Panc1 (cell line): ENCODE measurements around the gene SMIM24. TPM values are rescaled to one million over a fixed set of nuclear protein-coding genes. Genes with fewer than 3 reads are reported as not detected.

ENCODE experiments used
- ATAC-seq: fragments of 200-7000 bp; cut with Tn5 transposase; 2 replicates; pipeline ENCODE4 v1.9.1; 2020; ENCODE audit warnings: mild to moderate bottlenecking, moderate library complexity
- BruUV-seq: library from RNA; stranded (reverse); fragments of 400-500 nt; replicated peaks from 2 replicates; lab custom pipeline; 2021; lab: Mats Ljungman, UMichigan
- CTCF ChIA-PET: fragments of 300-600 bp; sonication (Branson Sonifier 250); formaldehyde crosslinking; loops from one replicate; lab custom pipeline; 2022; ENCODE audit warnings: antibody characterized with exemption; lab: Charles Lee
- POLR2A ChIA-PET: fragments of 300-600 bp; sonication (Branson Sonifier 250); formaldehyde crosslinking; loops from one replicate; lab custom pipeline; 2022; ENCODE audit warnings: antibody characterized with exemption; lab: Charles Lee
- DNase-seq: peaks from one replicate; pipeline ENCODE4 v3.0.0-alpha.2; 2010; ENCODE audit warnings: low read depth, low spot score
- H3K27ac ChIP-seq: 2 replicates; pipeline ENCODE4 v1.5.1; 2011; ENCODE audit warnings: mild to moderate bottlenecking, low read length, inconsistent platforms
- H3K27me3 ChIP-seq: fragments of 200-500 bp; sonication (Bioruptor generic); 2 replicates; pipeline ENCODE4 v1.6.0; 2014; ENCODE audit warnings: low read length, inconsistent platforms; ENCODE audit not compliant: control insufficient read depth, insufficient read depth
- H3K36me3 ChIP-seq: fragments of 200-500 bp; sonication (Bioruptor generic); 2 replicates; pipeline ENCODE4 v1.5.1; 2014; ENCODE audit warnings: inconsistent platforms, mild to moderate bottlenecking, low read length, moderate library complexity; ENCODE audit not compliant: control insufficient read depth, insufficient read depth
- H3K4me1 ChIP-seq: 2 replicates; pipeline ENCODE4 v1.5.1; 2011; ENCODE audit warnings: inconsistent platforms, mild to moderate bottlenecking, low read length, moderate library complexity; ENCODE audit not compliant: control insufficient read depth, insufficient read depth
- H3K4me3 ChIP-seq, 2 experiments: 2 replicates each; pipeline ENCODE4 v1.5.1; 2011 to 2012; ENCODE audit warnings: low read depth in 2 of 2, low read length in 2 of 2, mild to moderate bottlenecking in 2 of 2, inconsistent platforms in 1 of 2, moderate library complexity in 1 of 2
- H3K9me3 ChIP-seq: fragments of 200-500 bp; sonication (Bioruptor generic); 2 replicates; pipeline ENCODE4 v1.5.1; 2014; ENCODE audit warnings: low read depth, mild to moderate bottlenecking, inconsistent platforms, low read length, moderate library complexity; ENCODE audit not compliant: control insufficient read depth, insufficient read depth
- CTCF ChIP-seq: fragments of 450-650 bp; IDR thresholded peaks from 2 replicates; pipeline ENCODE4 v1.5.1; 2017; ENCODE audit warnings: mild to moderate bottlenecking
- POLR2AphosphoS5 ChIP-seq: IDR thresholded peaks from 2 replicates; pipeline ENCODE4 v1.6.1; 2012; ENCODE audit warnings: mild to moderate bottlenecking, low read depth, low read length, moderate library complexity
- REST ChIP-seq, 2 experiments: IDR thresholded peaks; 2 replicates each; pipeline ENCODE4 v1.6.1; 2011 to 2012; ENCODE audit warnings: low read depth in 2 of 2, control low read depth in 1 of 2, low read length in 1 of 2, mild to moderate bottlenecking in 1 of 2, moderate library complexity in 1 of 2; ENCODE audit not compliant: insufficient read depth in 1 of 2
- SIN3A ChIP-seq: IDR thresholded peaks from 2 replicates; pipeline ENCODE4 v1.6.1; 2012; ENCODE audit warnings: low read depth, mild to moderate bottlenecking, low read length, moderate library complexity, borderline replicate concordance; ENCODE audit not compliant: insufficient read depth
- TCF7L2 ChIP-seq: IDR thresholded peaks from 2 replicates; pipeline ENCODE4 v1.6.1; 2011; ENCODE audit warnings: mild to moderate bottlenecking, low read depth, low read length, inconsistent platforms
- in situ Hi-C: cut with HindIII; loops from 2 replicates; pipeline ENCODE4 v1.10.0; 2016; ENCODE audit warnings: low sequenced_read_pairs, low pct_unique_long_range_greater_than_20kb
- intact Hi-C: fragments of 100-400 bp; cut with micrococcal nuclease; formaldehyde crosslinking; loops from one replicate; pipeline ENCODE4 v1.10.0; 2022; ENCODE audit not compliant: unreplicated experiment
- total RNA-seq: library from RNA; stranded (reverse); gene quantifications from one replicate; pipeline ENCODE4 v1.2.1, GENCODE V29; 2021; ENCODE audit not compliant: unreplicated experiment

Gene SMIM24
- total RNA-seq, 1 experiment from 2014 or later: 0.28 TPM

GRCh38 chr19:3442487-3443071 lies 37.7 kb downstream of the SMIM24 start:
- CTCF ChIA-PET: no interaction called here
- POLR2A ChIA-PET: no interaction called here
- Histone ChIP-seq H3K27me3 (no peaks in the 10 kb centered on the region), H3K4me1 (no peaks in the 10 kb centered on the region), H3K4me3 (no peak overlapping the region), H3K36me3 (peaks cover 3% of the 10 kb centered on the region; the same call in 1 of the 2 replicates), H3K27ac (no peak overlapping the region), H3K9me3 (no peaks in the 10 kb centered on the region)
- ATAC-seq: no peak
- in situ Hi-C loops (no loop called here), intact Hi-C loops (no loop called here)
- TF ChIP-seq POLR2AphosphoS5 (no peak), TCF7L2 (no peak), REST (IDR thresholded peaks at IDR 0.05; ENCODE audit: insufficient read depth in 1 of 2, low read depth in 2 of 2, low read length in 1 of 2) (no peak)
- no peak for DNase-seq
- BruUV-seq: no TSS peak

- ChIA-PET CTCF (no interaction called here), POLR2A (no interaction called here)
- BruUV-seq: no TSS peak
- in situ Hi-C loops: no loop called here
- intact Hi-C loops: no loop called here
- no peak for DNase-seq
- no peak for TF ChIP-seq TCF7L2
- no peak for TF ChIP-seq POLR2AphosphoS5
- no peak for TF ChIP-seq CTCF
- Histone ChIP-seq H3K27ac (no peak overlapping the region), H3K4me1 (no peaks in the 10 kb centered on the region), H3K36me3 (peaks cover 3% of the 10 kb centered on the region; the same call in 1 of the 2 replicates), H3K27me3 (no peaks in the 10 kb centered on the region), H3K4me3 (no peak overlapping the region), H3K9me3 (no peaks in the 10 kb centered on the region)
- no peak for ATAC-seq
Observed at GRCh38 chr19:3441986-3442329, 38.4 kb downstream of the SMIM24 start.

GRCh38 chr19:3441089-3441985 lies 39.0 kb downstream of the SMIM24 start:
- ChIA-PET CTCF (no interaction called here), POLR2A (no interaction called here)
- H3K4me3 ChIP-seq: no peak overlapping the region
- in situ Hi-C loops (no loop called here), intact Hi-C loops (no loop called here)
- BruUV-seq: no TSS peak
- H3K9me3 ChIP-seq: no peaks in the 10 kb centered on the region
- H3K36me3 ChIP-seq: peaks cover 3% of the 10 kb centered on the region; the same call in 1 of the 2 replicates
- no peak for TF ChIP-seq SIN3A
- no peak for TF ChIP-seq REST (IDR thresholded peaks at IDR 0.05; ENCODE audit: insufficient read depth in 1 of 2, low read depth in 2 of 2, low read length in 1 of 2)
- TF ChIP-seq POLR2AphosphoS5: no peak
- TF ChIP-seq TCF7L2: no peak
- TF ChIP-seq CTCF: no peak
- no peak for ATAC-seq
- no peak for DNase-seq
- no peak overlapping the region for H3K27ac ChIP-seq
- H3K27me3 ChIP-seq: no peaks in the 10 kb centered on the region
- no peaks in the 10 kb centered on the region for H3K4me1 ChIP-seq
